ENCODE results near the gene PLEKHG4B. TPM values are rescaled to one million over a fixed set of nuclear protein-coding genes. Genes with fewer than 3 reads are reported as not detected.

Gene PLEKHG4B
- total and polyA plus RNA-seq, 2 of the 8 experiments (the other 6 are each of a cell fraction or from before 2014, with no cell fraction given) = 31.1 to 43.6 TPM

GRCh38 chr5:208449-209114 is 116.6 kb downstream of the PLEKHG4B start:
- H2BK12ac ChIP-seq (ENCODE audit: low read depth, low read length) = no peak overlapping the region

More at GRCh38 chr5:208449-209114, 116.6 kb downstream of the PLEKHG4B start:
- Histone ChIP-seq H3K79me1 (ENCODE audit: low read depth, low read length) (no peaks in the 10 kb centered on the region; the same call in 1 of the 2 replicates), H3K9me3 (ENCODE audit: insufficient read depth in 2 of 2, low read depth in 1 of 2, low read length in 1 of 2) (no peaks in the 10 kb centered on the region), H3K4me2 (ENCODE audit: insufficient read depth in 1 of 2, low read depth in 2 of 2, low read length in 2 of 2) (no peak overlapping the region), H3K18ac (ENCODE audit: extremely low read depth, low read length) (no peak overlapping the region), H3K27me3 (replicated peaks in 1 of 4; ENCODE audit: control insufficient read depth in 3 of 4, extremely low read depth in 1 of 4, insufficient read depth in 3 of 4, low read length in 3 of 4) (no peaks in the 10 kb centered on the region), H2BK5ac (ENCODE audit: low read depth, low read length) (no peak overlapping the region), H3K23me2 (ENCODE audit: low read depth, low read length) (peaks cover 1% of the 10 kb centered on the region; the same call in 1 of the 2 replicates), H4K20me1 (replicated peaks in 1 of 2; ENCODE audit: control insufficient read depth in 1 of 2, insufficient read depth in 2 of 2, low read length in 2 of 2) (peaks cover 4 to 25% of the 10 kb centered on the region in 2 experiments), H3K4ac (replicated peaks; ENCODE audit: insufficient read length, low read depth, low read length) (no peak overlapping the region), H2BK120ac (replicated peaks; ENCODE audit: low read depth, low read length) (no peak overlapping the region), H2BK15ac (ENCODE audit: low read length) (no peak overlapping the region), H2AFZ (ENCODE audit: low read length) (no peak overlapping the region), H3K9ac (replicated peaks in 1 of 4; ENCODE audit: extremely low read depth in 1 of 4, low read depth in 3 of 4, low read length in 3 of 4) (no peak overlapping the region), H2AK5ac (ENCODE audit: low read depth, low read length) (no peak overlapping the region), H3K4me3 (ENCODE audit: extremely low read depth in 1 of 4, insufficient read depth in 2 of 4, low read depth in 3 of 4, low read length in 4 of 4) (no peak overlapping the region), H3K36me3 (ENCODE audit: control insufficient read depth in 2 of 4, insufficient read depth in 4 of 4, low read length in 3 of 4) (peaks cover 2 to 16% (median 10%) of the 10 kb centered on the region in 4 experiments), H3K14ac (ENCODE audit: insufficient read length) (no peak overlapping the region), H3K27ac (ENCODE audit: low read depth, low read length) (no peak overlapping the region), H3K56ac (replicated peaks; ENCODE audit: insufficient read length, low read depth, low read length) (no peak overlapping the region), H4K91ac (replicated peaks; ENCODE audit: insufficient read length, low read length) (no peak overlapping the region), H3K79me2 (ENCODE audit: control insufficient read depth in 1 of 2, insufficient read depth in 2 of 2, low read length in 2 of 2) (peaks cover 6 to 34% of the 10 kb centered on the region in 2 experiments; a peak in 3 of 4 replicates), H3K4me1 (replicated peaks in 1 of 4; ENCODE audit: control insufficient read depth in 3 of 4, insufficient read depth in 4 of 4, low read length in 3 of 4) (no peaks in the 10 kb centered on the region; a peak in 1 of 7 replicates), H3K23ac (ENCODE audit: insufficient read length) (no peak overlapping the region), H4K8ac (ENCODE audit: extremely low read depth, insufficient read depth, low read length) (no peak overlapping the region), H4K5ac (ENCODE audit: insufficient read length, low read depth, low read length) (no peak overlapping the region), H2BK20ac (ENCODE audit: low read length) (no peak overlapping the region)
- DNase-seq (ENCODE audit: low read depth in 1 of 2, low spot score in 2 of 2) = no peak
- ChIA-PET POLR2A (ENCODE audit: partially characterized antibody) (interaction anchor here (0.7 to 2.1 kb wide), 2 partner anchors 10 to 12 kb away, joined by 5 to 8 read pairs; partner anchors contain the start of genes CCDC127 and SDHA), CTCF (ENCODE audit: partially characterized antibody) (interaction anchor here (1.4 to 1.5 kb wide), 2 partner anchors 9 to 20 kb away, joined by 3 to 4 read pairs; partner anchors contain the start of genes CCDC127 and SDHA)
- 89% methylated on average over 12 of the region's 15 CpGs; no CpG with 5 or more reads in 1 of the 2 experiments for WGBS, 2 experiments (ENCODE audit: extremely low coverage in 1 of 2, insufficient coverage in 1 of 2, insufficient read length in 1 of 2, insufficient replicate concordance in 2 of 2, low coverage in 1 of 2, low lambda C conversion rate in 2 of 2, missing lambda C conversion rate in 1 of 2)
- no peak for FAIRE-seq
- TF ChIP-seq GABPA (IDR thresholded peaks at IDR 0.05; ENCODE audit: borderline replicate concordance, insufficient read depth, low read length) (no peak), RBBP5 (IDR thresholded peaks at IDR 0.05; ENCODE audit: borderline replicate concordance, low read depth, low read length) (no peak), SP2 (IDR thresholded peaks at IDR 0.05; ENCODE audit: low read length) (no peak), ATF3 (IDR thresholded peaks at IDR 0.05; ENCODE audit: insufficient read depth, low read depth, low read length) (no peak), TBP (IDR thresholded peaks at IDR 0.05; ENCODE audit: low read depth, low read length) (no peak), RAD21 (IDR thresholded peaks at IDR 0.05 in 1 of 2, conservative IDR thresholded peaks at IDR 0.05 in 1 of 2; ENCODE audit: low read depth in 2 of 2, low read length in 2 of 2) (no peak), RXRA (IDR thresholded peaks at IDR 0.05; ENCODE audit: insufficient read depth, low read depth, low read length) (no peak)
